Measurements from ENCODE around the gene RFXAP.
"Not testable (repeated sequence)": the region's sequence is repeated elsewhere in the genome, so short reads cannot be mapped to it uniquely, and the experiment has no call there.

RFXAP gene, protein sequence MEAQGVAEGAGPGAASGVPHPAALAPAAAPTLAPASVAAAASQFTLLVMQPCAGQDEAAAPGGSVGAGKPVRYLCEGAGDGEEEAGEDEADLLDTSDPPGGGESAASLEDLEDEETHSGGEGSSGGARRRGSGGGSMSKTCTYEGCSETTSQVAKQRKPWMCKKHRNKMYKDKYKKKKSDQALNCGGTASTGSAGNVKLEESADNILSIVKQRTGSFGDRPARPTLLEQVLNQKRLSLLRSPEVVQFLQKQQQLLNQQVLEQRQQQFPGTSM

DNA sequence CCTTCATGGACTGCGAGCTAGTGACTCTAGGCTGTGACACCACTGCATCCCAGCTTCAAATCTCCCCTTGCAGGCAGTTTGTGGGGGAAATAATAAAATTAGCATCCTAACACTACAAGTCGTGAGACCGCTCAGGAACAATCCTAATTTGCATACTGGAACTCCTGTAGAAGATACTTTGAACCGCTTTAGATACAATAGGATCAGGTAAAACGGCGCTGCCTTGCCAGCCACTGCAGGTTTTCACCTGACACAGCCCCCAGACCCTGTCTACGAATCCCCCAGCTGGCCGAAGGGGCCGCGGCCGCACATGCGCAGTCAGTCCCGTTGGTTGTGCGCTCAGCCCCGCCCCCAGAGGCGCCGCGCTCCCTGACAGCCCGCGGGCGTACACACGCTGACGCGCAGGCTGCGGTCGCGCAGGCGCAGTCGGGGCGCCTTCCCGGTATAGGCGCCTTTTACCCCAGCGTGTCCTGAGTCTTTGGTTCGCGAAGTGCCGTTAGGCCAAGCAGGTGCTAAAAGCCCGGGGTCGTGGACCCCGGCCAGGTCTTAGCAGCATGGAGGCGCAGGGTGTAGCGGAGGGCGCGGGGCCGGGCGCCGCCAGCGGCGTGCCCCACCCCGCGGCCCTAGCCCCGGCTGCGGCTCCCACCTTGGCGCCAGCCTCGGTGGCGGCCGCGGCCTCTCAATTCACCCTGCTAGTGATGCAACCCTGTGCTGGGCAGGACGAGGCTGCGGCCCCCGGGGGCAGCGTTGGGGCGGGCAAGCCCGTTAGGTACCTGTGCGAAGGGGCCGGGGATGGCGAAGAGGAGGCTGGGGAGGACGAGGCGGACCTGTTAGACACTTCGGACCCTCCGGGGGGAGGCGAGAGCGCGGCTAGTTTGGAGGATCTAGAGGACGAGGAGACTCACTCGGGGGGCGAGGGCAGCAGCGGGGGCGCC is at the start of gene RFXAP:
Gene RFXAP, plus strand, starts transcription at position 419 of the 935 bp plus-strand sequence. Its CDS starts 136 bp downstream, at position 555.
- ATAC-seq (peak; percentile 95), DNase-seq (peak; percentile 95)

DNA sequence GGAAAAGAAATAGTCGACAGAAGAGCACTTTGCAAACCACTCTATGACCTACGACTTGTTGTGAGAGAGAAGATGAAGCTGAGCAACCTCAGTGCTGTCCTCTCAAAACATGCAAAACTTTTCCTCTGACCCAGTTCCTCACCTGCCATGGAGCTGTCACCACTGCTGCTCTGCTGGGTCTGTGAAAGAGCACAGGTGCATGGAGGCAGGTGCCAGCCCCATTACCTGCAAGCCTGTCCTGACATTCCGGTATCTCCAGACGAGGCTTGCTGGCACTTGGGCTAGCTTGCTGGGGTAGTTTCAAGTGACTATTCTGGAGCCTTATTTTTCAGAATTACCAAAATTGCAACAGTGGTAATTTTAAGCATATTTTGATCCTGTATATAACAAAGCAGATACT is 49.5 kb upstream of the RFXAP start:
- no peak for DNase-seq
- no peak for ATAC-seq

GRCh38 chr13:36770741-36771140 is 48.3 kb upstream of the RFXAP start:
- no peak for DNase-seq
- ATAC-seq, result no peak

GRCh38 chr13:36772853-36773252 is 46.2 kb upstream of the RFXAP start:
- DNase-seq (no peak), ATAC-seq (no peak)

- DNase-seq (no peak), ATAC-seq (no peak)
Measured at GRCh38 chr13:36774931-36775330, 44.1 kb upstream of the RFXAP start.

DNA sequence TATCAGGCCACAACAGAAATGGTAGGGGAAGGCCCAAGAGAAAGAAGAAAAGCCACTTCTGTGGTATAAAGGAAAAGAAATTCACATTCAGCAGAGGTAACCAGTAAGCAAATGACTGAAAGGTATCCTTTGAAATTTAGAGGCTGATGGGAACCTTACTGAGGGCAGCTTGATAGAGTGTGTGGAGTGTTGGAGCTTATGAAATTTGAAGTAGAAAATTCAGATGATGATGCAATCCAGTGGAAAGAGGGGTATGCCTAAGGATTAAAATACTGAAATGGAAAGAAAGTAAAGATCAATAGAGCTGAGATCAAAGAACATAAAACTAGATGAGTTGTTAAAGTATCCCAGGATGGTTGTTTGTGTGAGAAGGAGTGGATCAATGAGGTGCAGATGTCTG is 42.8 kb upstream of the RFXAP start:
- ATAC-seq, result no peak
- no peak for DNase-seq

GRCh38 chr13:36778083-36778671 is 40.8 kb upstream of the RFXAP start:
- no peak for ATAC-seq
- DNase-seq, result no peak

DNA sequence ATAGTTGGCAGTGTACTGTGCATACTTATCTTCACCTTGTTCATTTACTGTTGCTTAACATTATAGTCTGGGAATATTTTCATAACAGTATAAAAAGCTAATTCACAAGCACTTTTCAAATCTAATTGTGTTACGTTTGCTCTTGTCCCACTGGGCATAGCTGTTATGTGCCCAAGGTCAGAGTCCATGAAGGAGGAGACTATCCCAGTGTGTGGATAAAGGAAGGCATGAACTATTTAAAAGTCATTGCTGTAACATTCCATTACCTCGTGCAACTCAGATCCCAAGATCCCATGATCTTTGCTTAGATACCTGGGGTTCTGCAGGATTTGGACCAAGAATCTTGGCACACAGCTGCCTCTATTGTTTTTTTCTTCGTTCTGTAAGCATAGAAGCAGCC is 35.1 kb upstream of the RFXAP start:
- ATAC-seq, result no peak
- DNase-seq, result no peak

DNA sequence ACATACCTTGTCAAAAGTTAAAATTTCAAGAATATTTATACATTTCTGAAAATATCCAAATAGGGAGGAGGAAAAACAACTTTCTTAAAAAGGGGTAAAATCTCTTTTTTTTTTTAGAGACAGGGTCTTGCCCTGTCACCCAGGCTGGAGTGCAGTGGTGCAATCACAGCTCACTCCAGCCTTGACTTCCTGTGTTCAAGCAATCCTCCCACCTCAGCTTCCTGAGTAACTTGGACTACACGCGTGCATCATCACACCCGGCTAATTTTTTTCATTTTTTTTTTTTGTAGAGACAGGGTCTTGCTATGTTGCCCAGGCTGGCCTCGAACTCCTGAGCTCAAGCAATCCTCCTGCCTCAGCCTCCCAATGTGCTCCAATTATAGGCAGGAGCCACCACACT is 32.8 kb upstream of the RFXAP start:
- not testable (repeated sequence) for DNase-seq, ATAC-seq

- ATAC-seq, result no peak
Measured at GRCh38 chr13:36787181-36787580, 31.8 kb upstream of the RFXAP start.

DNA sequence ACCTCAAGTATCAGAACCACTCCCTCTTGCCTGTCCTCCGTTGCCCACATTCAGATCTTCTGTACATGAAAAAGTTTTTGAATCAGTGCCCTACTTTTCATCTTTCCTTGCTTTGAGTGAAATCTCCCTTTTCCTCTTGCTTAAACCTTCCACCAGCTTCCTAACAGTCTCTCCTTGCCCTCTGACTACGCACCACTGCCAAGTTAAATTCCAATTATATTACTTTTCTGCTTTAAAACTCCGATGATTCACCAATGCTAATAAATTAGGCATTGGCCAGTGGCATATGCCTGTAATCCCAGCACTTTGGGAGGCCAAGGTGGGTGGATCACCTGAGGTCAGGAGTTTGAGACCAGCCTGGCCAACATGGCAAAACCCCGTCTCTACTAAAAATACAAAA is 30.7 kb upstream of the RFXAP start:
- DNase-seq, result no peak
- ATAC-seq, result no peak

More at GRCh38 chr13:36787181-36787580, 31.8 kb upstream of the RFXAP start:
- DNase-seq, result no peak

- DNase-seq (no peak), ATAC-seq (no peak)
Measured at GRCh38 chr13:36789061-36789460, 30.0 kb upstream of the RFXAP start.

DNA sequence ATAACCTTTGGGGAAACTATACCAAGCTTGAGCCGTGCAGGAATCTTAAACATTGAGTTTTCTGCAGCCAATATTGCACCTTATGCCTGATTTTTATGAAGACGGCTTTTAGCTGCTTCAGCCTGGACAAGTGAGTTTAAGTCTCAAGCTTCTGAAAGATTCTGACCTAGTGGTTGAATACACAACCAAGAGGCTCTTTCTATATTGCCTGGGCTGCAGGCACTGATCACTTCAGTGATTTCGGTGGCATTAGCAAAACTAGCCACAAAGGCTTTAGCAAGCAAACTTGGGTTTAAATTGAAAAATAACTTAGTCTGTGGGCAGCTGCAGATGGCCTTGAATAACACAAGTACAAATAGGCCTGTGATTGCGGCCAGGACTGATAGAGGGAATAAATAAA is 29.3 kb upstream of the RFXAP start:
- ATAC-seq (no peak), DNase-seq (no peak)

- DNase-seq (no peak), ATAC-seq (no peak)
Measured at GRCh38 chr13:36794706-36795105, 24.3 kb upstream of the RFXAP start.

DNA sequence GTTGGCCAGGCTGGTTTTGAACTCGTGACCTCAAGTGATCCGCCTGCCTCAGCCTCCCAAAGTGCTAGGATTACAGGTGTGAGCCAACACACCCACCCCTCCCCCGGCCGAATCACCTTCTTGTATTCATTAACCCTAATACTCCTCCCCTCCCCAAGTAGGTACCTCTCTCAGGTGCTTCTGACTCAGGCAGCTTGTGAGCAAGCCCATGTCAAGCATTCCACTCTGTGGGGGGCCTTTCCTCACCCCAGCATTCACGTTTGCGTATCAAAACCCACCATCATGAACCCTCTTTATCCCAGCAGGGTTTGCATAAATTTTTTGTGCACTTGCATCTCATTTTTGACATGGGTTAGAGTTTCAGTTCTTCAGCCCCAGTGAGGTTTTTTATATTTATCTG is 23.6 kb upstream of the RFXAP start:
- DNase-seq (no peak), ATAC-seq (no peak)

GRCh38 chr13:36796052-36796451 is 23.0 kb upstream of the RFXAP start:
- DNase-seq, result no peak
- ATAC-seq, result no peak

GRCh38 chr13:36801035-36801434 is 18.0 kb upstream of the RFXAP start:
- ATAC-seq (no peak), DNase-seq (no peak)

DNA sequence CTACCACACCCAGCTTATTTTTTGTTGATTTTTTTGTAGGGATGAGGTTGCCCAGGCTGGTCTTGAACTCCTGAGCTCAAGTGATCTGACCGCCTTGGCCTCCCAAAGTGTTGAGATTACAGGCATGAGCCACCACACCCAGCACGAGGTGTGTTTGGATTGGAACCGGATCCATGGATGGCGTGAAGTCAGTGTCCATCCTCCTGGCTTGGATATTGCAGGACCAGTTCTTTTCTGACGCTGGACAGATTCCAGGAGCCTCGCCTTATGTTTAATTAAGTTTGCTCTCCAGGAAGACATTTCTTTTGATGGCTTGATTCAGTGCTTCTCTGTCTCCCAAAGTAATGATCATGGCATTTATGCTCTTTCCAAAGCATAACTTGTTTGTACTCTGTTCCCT is 14.4 kb upstream of the RFXAP start:
- no peak for DNase-seq
- no peak for ATAC-seq

DNA sequence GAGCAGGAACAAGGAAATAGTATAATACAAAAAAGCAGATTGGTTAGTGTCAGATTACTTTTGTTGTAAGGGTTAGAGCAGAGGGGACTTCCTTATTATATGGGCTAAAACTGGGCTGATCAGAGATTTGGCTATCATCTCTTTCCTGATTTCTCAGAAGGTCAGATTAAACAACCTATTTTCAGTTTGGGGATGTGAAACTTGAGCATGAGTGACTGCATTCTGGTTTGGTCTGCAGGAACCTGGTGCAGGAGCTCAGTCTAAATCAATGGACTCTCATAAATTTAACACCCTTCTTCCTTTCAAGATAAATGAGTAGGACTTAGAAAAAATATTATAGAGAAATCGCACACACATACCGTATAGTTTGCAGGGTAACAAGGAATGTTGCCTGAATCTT is 12.9 kb upstream of the RFXAP start:
- ATAC-seq (no peak), DNase-seq (no peak)

DNA sequence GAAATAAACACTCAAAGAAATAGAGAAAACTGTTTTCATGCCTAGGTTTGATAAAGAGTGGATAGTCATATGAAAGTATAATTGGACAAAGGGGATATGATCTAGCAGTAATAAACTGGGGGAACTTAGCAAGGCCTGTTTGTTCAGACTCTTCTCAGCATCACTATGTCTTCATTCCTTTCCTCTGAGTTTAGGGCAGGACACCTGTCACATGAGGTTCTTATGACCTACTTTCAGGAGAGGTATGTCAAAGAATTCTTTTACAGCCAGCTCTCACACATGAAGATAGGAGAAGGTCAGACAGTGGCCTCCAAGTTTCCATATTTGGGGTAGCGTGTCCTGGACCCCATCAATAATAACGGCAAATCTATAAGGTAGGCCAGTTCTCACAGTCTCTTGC is 11.4 kb upstream of the RFXAP start:
- ATAC-seq (no peak), DNase-seq (no peak)

- ATAC-seq (no peak), DNase-seq (no peak)
Measured at GRCh38 chr13:36813225-36813624, 5.8 kb upstream of the RFXAP start.

GRCh38 chr13:36814465-36814864 is 4.6 kb upstream of the RFXAP start:
- DNase-seq (no peak), ATAC-seq (no peak)

GRCh38 chr13:36815062-36815461 is 4.0 kb upstream of the RFXAP start:
- DNase-seq, result no peak
- no peak for ATAC-seq

Data from stimulated activated naive CD8-positive, alpha-beta T cell treated with anti-CD3 and anti-CD28 coated beads, Interleukin-15, Interleukin-2, amounts not matched to agents 100 U/mL and 50 U/mL, for 24 hours (primary cell).